GM19099 (cell line): ENCODE data around the gene TEPSIN.

ENCODE experiments used
- POLR2A ChIP-seq: IDR thresholded peaks from 3 replicates; pipeline ENCODE4 v1.6.1; 2011; ENCODE audit warnings: low read depth; ENCODE audit not compliant: insufficient read length; ENCODE audit errors: extremely low read depth

Gene TEPSIN

DNA sequence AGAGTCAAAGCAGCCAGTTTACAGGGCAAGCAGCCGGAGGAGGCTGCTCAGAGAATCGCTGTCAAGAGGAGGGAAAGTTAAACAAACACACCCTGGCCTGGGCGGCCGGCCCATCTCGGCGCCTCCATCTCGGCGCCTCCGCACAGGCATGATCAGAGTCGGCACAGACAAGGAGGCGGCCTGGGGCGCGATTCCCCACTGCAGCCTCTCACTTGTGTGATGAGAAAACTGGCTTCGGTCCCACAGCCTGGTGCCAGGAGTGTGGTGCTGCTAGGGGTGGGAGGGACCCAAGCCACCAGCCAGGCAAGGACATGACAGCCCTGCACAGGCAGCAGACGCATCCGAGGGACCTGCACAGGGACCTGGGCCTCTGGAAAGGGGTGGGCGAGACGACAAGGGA is 38.6 kb upstream of the TEPSIN start:
- no peak for TF ChIP-seq POLR2A

- TF ChIP-seq POLR2A = no peak
Measured at GRCh38 chr17:81276781-81277180, 37.9 kb upstream of the TEPSIN start.

DNA sequence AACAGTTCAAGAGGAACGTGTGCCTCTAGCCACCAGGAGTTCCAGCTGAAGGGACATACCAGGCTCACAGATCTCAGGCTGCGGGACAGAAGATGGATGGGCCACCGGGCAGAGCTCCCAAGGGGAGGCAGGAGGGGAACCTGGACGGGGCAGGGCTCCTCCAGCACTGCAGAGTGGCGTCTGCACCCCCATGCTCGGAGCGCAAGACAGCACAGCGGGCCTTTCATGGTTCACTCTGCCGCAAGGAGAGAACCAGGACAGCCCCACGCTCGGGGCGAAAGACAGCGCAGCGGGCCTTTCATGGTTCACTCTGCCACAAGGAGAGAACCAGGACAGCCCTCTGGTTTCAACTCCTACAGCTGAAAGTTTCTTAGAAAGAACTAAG is 35.6 kb upstream of the TEPSIN start:
- TF ChIP-seq POLR2A = no peak

DNA sequence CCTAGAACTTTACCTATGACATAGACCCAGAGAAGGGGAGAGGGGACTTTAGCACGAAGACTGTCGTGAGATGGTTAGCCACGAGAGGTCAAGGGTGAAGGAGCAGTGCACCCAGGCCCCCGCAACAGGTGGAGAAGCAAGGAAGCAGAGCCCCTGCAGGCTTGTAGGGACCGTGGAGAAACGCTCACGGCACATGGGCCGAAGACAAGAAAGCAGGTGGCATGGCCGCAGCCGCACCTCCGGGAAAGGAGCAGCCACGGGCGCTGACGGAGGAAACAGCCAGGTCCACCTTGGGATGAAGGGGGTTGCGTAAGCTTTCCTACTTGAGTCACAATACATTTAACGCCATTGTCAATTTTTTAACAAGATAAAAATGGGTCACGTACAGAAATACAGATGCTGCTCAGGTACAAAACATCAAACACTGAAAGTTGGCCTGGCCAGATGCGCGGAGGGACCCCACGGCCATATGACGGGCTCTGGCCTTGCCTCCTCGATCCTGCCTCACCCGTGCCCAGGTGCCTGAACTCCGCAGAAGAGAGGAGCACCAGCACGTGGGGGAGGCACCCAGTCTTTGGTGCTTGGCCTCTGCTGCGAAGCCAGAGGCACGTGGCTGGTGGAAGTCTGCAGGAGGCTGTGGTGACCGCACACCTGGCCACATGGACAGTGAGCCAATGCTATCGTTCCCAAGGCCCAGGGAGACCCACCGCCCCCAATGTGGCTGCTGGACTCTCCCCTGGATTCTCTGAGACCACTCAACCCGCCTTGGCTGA is 35.0 kb upstream of the TEPSIN start:
- TF ChIP-seq POLR2A = no peak

DNA sequence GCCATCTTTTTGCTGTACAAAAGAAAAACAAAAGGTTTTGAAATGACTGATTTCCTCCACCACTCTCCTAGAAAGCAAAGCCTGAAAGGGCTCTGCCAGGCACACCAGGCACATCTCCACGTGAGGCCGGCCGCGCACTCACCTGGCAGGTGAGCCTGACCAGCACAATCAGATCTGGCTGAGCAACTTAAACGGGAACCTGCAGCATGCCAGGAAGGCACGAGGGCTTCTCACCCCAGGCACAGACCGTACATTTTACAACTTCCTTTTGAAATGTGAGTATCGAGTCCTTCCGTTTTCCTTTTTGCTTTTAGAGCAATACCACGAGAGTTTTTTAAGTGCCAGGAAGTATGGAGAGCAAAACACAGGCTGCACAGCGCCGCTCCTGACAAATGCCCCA is 33.8 kb upstream of the TEPSIN start:
- no peak for TF ChIP-seq POLR2A

DNA sequence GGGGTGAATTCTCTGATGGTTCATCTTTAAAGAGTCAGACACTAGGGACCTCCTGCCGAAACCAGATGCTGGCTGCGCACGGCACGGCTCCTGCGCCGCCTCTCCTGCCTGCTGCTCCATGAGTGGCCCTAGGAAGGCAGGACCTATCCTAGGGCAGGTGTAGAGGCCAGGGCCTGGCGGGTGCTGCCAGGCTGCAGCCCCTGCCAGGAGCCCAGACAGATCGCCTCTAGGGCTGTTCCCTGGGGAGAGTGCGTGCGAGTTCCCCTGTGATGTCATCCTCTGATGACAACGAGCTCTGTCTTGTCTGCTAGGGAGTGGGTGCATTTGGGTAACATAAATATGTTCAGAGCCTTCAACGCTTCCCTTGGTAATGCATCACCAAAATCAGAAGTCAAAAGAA is 32.4 kb upstream of the TEPSIN start:
- no peak for TF ChIP-seq POLR2A

- no peak for TF ChIP-seq POLR2A
Measured at GRCh38 chr17:81270279-81270678, 31.4 kb upstream of the TEPSIN start.

- no peak for TF ChIP-seq POLR2A
Measured at GRCh38 chr17:81267390-81268067, 28.7 kb upstream of the TEPSIN start.

DNA sequence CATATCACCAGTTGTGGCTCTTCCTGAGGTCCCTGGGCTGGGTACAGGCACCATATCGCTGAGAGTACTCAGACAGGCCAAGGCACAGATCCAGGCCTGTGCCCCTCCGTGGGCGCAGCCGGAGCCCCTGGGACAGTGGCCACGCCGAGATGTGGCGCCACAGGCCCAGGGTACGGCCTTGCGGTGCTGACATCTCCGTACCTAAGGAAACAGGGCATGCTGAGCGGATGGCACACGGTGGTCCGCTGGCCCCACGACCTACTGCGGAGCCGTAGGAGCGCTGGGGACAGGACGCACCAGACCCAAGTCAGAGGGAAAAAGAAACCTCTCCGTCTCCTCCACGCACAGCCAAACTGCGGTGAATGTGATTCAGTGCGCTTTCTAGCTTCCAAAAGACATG is 26.7 kb upstream of the TEPSIN start:
- no peak for TF ChIP-seq POLR2A

GRCh38 chr17:81264640-81265039 is 25.8 kb upstream of the TEPSIN start:
- TF ChIP-seq POLR2A = no peak

DNA sequence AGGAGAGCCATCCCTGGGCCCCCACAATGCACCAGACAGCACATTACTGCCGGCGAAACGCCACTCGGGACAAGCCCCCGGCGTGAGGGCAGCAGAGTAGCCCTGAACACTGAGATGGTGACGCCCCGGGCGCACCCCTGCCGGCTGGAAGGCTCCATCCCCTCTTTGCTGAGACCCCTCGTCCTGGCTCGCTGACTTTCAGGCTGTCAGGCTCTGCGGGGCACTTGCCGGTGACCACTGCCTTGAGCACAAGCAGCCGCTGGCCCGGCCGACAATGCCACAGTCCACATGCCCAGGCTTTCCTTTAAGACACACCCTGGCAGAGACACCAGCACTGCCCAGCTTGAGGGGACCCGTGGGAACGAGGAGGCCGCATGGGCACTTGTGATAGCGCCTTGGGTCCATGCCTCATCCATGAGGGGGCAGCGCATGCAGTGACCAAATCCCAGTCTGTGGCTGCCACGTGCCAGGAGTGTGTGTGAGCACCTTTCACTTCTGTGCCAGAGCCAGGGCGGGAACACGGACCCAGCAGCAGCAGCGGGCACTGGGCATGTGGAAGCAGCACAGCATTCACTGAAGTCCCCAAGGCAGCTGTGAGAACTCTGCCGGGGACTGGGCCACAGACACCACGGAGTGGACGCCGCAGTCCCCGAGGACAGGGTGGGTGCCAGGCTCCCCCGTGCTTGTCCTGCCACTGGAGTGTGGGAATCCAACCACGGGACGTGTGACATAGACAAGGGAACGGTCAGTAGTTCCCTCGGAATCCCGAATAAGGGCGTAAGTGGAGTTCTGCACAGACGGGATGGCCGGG is 24.7 kb upstream of the TEPSIN start:
- no peak for TF ChIP-seq POLR2A

DNA sequence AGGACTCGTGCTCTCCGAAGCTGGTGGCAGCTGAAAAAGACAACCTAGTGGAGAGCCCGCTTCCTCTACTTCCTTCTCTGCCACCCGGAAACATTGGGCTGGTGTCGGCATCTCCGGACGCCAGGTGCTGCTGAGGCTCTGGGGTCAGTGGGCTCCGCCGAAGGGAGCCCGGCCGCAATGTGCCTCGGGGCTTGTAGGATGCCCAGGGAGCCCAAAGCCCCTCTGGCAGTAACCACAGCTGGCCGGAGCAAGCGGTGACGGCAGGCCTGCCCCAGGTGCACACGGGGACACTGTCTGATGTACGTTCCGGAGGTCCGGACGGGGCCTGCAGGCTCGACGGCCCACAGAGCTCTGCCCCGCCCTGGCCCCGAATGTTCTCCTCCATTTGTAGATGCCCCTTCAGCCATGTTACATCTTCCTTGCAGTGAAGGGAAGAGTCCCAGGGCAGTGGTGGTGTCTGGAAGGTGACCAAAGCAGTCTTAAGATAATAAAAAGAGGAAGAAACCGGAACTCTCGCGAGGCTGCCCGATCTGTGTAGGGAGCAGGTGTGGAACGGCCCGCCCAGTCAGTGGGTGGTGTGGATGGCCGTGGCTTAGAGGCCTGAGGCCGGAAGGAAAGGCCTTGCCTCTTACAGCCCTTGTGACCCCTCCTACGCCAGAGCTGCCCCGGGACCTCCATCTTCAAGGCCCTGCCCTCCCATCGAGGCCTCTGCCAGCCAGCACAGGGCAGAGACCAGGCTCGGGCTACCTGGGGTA is 22.9 kb upstream of the TEPSIN start:
- TF ChIP-seq POLR2A = no peak

DNA sequence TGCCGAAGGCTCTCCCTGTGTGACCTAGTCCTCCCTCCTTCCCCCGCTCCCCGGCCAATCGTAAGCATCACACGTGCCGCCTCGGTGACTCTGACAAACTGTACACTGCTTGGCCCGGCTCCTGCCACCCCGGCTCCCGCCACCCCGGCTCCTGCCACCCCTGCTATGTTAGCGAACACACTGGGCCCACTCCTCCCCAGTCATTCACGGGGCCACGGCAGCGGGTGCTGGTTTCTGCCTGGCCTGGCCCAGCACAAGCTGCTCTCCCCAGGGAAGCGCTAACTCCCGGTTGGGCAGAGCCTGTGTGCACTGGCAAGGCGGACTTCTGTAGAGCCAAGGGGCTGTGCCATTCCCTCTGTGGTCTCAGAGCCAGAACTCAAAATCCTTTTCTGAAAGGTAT is 22.2 kb upstream of the TEPSIN start:
- no peak for TF ChIP-seq POLR2A

- TF ChIP-seq POLR2A = no peak
Measured at GRCh38 chr17:81260641-81261040, 21.8 kb upstream of the TEPSIN start.

DNA sequence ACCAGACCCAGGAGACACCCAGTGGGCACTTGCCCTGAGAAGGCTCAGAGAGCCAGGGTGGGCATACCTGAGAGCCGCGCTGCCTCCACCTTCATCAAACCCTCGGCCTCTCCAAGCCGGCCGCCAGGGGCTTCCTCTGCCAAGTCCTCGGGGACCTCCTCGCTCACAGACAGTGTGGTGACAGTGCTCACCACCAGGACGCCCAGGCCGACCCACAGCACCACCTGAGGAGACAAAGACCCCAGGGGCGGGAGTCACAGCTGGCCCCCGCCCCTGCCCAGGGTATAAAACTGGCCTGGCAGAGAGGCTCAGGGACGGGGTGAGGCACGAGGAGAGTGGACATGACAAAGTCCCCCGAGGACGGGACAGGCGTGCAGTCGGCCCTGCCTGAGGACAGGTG is 21.3 kb upstream of the TEPSIN start:
- no peak for TF ChIP-seq POLR2A
